ENCODE data around the gene LIMK2.

GRCh38 chr22:31262312-31263133, 50.4 kb downstream of the LIMK2 start:
- no peak for TF ChIP-seq CTCF (IDR thresholded peaks at IDR 0.05)
- no peak for TF ChIP-seq POLR2A (IDR thresholded peaks at IDR 0.05)
- TF ChIP-seq EP300 (IDR thresholded peaks at IDR 0.05): no peak
- no peak for TF ChIP-seq POLR2AphosphoS5 (IDR thresholded peaks at IDR 0.05)

Measured in suprapubic skin (tissue), 4 donors.